Retinal pigment epithelial cell (primary cell): Measurements from ENCODE around the gene KIAA0586.
"Not testable (repeated sequence)": the region's sequence is repeated elsewhere in the genome, so short reads cannot be mapped to it uniquely, and the experiment has no call there.

Source experiments
- DNase-seq: peaks from one replicate; pipeline ENCODE4 v3.0.0-alpha.2; 2010; ENCODE audit warnings: low read depth
- H3K4me3 ChIP-seq: 2 replicates; pipeline ENCODE4 v1.5.1; 2011; ENCODE audit warnings: mild to moderate bottlenecking, low read length, control low read depth, moderate library complexity
- TF ChIP-seq, protein P1 (sequence below): conservative IDR thresholded peaks from 2 replicates; pipeline ENCODE4 v1.5.1; 2011; ENCODE audit warnings: low read depth, low read length, control low read depth, inconsistent platforms

Gene KIAA0586

DNA sequence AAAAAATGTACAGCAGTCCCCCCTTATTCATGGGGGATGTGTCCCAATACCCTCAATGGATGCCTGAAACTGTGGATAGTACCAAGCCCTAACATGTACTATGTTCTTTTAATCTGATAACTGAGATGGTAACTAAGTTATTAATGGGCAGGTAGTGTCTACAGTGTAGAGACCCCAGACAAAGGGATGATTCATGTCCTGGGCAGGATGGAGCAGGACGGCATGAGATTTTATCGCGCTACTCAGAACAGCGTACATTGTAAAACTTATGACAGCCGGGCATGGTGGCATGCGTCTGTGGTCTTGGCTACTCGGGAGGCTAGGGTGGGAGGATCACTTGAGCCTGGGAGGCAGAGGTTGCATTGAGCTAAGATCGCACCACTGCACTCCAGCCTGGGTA is 37.1 kb downstream of the KIAA0586 start:
- TF ChIP-seq, protein P1, sequence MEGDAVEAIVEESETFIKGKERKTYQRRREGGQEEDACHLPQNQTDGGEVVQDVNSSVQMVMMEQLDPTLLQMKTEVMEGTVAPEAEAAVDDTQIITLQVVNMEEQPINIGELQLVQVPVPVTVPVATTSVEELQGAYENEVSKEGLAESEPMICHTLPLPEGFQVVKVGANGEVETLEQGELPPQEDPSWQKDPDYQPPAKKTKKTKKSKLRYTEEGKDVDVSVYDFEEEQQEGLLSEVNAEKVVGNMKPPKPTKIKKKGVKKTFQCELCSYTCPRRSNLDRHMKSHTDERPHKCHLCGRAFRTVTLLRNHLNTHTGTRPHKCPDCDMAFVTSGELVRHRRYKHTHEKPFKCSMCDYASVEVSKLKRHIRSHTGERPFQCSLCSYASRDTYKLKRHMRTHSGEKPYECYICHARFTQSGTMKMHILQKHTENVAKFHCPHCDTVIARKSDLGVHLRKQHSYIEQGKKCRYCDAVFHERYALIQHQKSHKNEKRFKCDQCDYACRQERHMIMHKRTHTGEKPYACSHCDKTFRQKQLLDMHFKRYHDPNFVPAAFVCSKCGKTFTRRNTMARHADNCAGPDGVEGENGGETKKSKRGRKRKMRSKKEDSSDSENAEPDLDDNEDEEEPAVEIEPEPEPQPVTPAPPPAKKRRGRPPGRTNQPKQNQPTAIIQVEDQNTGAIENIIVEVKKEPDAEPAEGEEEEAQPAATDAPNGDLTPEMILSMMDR, result no peak
- no peak for DNase-seq
- H3K4me3 ChIP-seq, result no peak overlapping the region

DNA sequence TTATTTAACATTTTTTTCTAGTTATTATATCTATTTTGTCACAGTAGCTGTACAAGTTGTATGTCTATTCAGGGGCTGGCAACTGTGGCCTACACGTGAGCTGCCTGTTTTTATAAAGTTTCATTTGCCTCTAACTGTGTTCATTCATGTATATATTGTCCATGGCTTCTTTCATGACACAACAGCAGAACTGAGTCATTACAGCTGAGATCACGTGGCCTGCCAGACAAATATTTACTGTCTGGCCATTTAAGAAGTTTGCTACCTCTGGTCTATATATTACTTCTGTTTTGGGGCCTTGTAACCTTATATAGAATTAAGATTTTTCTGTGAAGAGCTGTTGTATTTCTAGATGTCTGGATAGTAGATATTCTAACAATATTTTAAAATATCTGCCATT is 37.9 kb downstream of the KIAA0586 start:
- DNase-seq, result no peak
- no peak overlapping the region for H3K4me3 ChIP-seq
- TF ChIP-seq, protein P1, result no peak

- DNase-seq, result no peak
- TF ChIP-seq, protein P1, result no peak
Measured at GRCh38 chr14:58466459-58466858, 38.9 kb downstream of the KIAA0586 start.

DNA sequence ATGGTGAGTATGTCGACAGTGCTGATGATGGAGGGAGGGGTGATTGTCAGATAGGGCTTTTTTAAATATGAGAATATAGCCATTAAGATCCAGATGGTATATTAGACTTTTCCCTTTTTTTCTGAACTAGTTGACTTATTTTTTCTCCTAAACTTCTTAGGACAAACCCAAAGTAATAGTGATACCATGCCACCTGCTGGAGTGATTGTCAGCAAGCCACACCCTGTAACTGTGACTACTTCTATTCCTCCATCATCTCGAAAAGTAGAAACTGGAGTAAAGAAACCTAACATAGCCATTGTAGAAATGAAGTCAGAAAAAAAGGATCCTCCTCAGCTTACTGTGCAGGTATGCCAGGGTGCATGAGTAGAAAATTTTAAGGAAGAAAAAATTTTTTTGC is 40.1 kb downstream of the KIAA0586 start:
- no peak overlapping the region for H3K4me3 ChIP-seq
- DNase-seq, result no peak
- TF ChIP-seq, protein P1, result no peak

More at GRCh38 chr14:58466459-58466858, 38.9 kb downstream of the KIAA0586 start:
- no peak overlapping the region for H3K4me3 ChIP-seq

- H3K4me3 ChIP-seq, result no peak overlapping the region
- TF ChIP-seq, protein P1, result no peak
- DNase-seq, result no peak
Measured at GRCh38 chr14:58469309-58469708, 41.8 kb downstream of the KIAA0586 start.

GRCh38 chr14:58476320-58476719 is 48.8 kb downstream of the KIAA0586 start:
- H3K4me3 ChIP-seq, result no peak overlapping the region
- DNase-seq, result no peak
- TF ChIP-seq, protein P1, result no peak

DNA sequence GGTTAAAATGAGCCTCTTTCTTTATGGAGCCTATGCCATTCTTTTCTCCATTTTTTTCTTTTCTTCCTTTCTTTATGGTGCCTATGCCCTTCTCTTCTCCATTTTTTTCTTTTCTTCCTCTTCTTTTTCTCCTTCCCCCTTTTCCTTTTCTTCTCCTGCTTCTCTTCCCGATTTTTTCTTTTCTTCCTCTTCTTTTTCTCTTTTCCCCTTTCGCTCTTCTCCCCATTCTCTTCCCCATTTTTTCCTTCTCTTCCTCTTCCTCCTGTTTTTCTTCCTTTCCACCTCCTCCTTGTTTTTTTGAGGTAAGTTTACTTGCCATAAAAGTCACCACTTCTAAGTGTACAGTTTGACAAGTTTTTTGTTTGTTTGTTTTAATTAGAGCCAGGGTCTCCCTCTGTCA is 50.1 kb downstream of the KIAA0586 start:
- no peak for DNase-seq
- no peak overlapping the region for H3K4me3 ChIP-seq
- TF ChIP-seq, protein P1, result no peak

GRCh38 chr14:58478329-58478728 is 50.8 kb downstream of the KIAA0586 start:
- not testable (repeated sequence) for H3K4me3 ChIP-seq, DNase-seq
